ENCODE data around the gene RABL2A.
"Not testable (repeated sequence)": the region's sequence is repeated elsewhere in the genome, so short reads cannot be mapped to it uniquely, and the experiment has no call there.

The RABL2A gene

GRCh38 chr2:113621002-113621401 lies 6.1 kb upstream of the RABL2A start:
- not testable (repeated sequence) for DNase-seq

GRCh38 chr2:113625906-113626305 lies 1.2 kb upstream of the RABL2A start:
- not testable (repeated sequence) for DNase-seq

GRCh38 chr2:113632849-113633345 lies 5.8 kb downstream of the RABL2A start:
- not testable (repeated sequence) for DNase-seq

GRCh38 chr2:113635358-113635757 lies 8.3 kb downstream of the RABL2A start:
- DNase-seq, result not testable (repeated sequence)

- not testable (repeated sequence) for DNase-seq
These were observed 9.2 kb downstream of the RABL2A start for GRCh38 chr2:113636226-113636625.

- not testable (repeated sequence) for DNase-seq
These were observed 11.0 kb downstream of the RABL2A start for GRCh38 chr2:113638084-113638483.

- DNase-seq, result not testable (repeated sequence)
These were observed 19.2 kb downstream of the RABL2A start for GRCh38 chr2:113646217-113646616.

GRCh38 chr2:113650834-113651815 lies 24.1 kb downstream of the RABL2A start:
- not testable (repeated sequence) for DNase-seq

GRCh38 chr2:113652599-113652998 lies 25.5 kb downstream of the RABL2A start:
- not testable (repeated sequence) for DNase-seq

GRCh38 chr2:113656031-113656624 lies 29.1 kb downstream of the RABL2A start:
- DNase-seq, result not testable (repeated sequence)

GRCh38 chr2:113657735-113658134 lies 30.7 kb downstream of the RABL2A start:
- not testable (repeated sequence) for DNase-seq

GRCh38 chr2:113663285-113664060 lies 36.4 kb downstream of the RABL2A start:
- not testable (repeated sequence) for DNase-seq

GRCh38 chr2:113664761-113665533 lies 37.9 kb downstream of the RABL2A start:
- not testable (repeated sequence) for DNase-seq

GRCh38 chr2:113669013-113669412 lies 41.9 kb downstream of the RABL2A start:
- not testable (repeated sequence) for DNase-seq

- no peak for DNase-seq
These were observed 45.4 kb downstream of the RABL2A start for GRCh38 chr2:113672326-113672932.

- DNase-seq, result no peak
These were observed 48.8 kb downstream of the RABL2A start for GRCh38 chr2:113675875-113676274.

- no peak for DNase-seq
These were observed 49.7 kb downstream of the RABL2A start for GRCh38 chr2:113676623-113677266.

GRCh38 chr2:113677330-113677729 lies 50.3 kb downstream of the RABL2A start:
- DNase-seq, result no peak

- DNase-seq, result no peak
These were observed 52.4 kb downstream of the RABL2A start for GRCh38 chr2:113679457-113679856.

GRCh38 chr2:113685471-113685870 lies 58.4 kb downstream of the RABL2A start:
- no peak for DNase-seq

GRCh38 chr2:113686537-113686936 lies 59.5 kb downstream of the RABL2A start:
- no peak for DNase-seq
